Retina (tissue), 1 donor: ENCODE data around the gene KIRREL3.

Experiments used
- DNase-seq: peaks from one replicate; pipeline ENCODE4 v3.0.0-alpha.2; 2016

KIRREL3 gene

DNA sequence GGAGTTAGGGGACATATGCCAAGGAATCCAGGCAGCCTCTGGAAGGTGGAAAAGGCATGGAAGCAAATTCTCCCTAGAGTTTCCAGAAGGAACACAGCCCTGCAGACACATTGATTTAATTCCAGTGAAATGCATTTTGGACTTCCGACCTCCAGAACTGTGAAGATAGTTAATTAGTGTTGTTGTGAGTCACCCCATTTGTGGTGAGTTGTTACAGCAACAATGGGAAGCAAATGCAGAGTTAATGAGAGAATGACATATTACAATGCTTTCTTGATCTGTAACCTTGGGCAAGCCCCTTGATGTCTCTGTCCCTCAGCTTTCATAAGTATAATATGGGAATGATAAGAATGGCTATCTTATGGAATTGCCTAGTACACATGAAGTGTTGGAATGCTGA, 178.7 kb downstream of the KIRREL3 start:
- no peak for DNase-seq

GRCh38 chr11:126819194-126819593, 181.4 kb downstream of the KIRREL3 start:
- no peak for DNase-seq

DNA sequence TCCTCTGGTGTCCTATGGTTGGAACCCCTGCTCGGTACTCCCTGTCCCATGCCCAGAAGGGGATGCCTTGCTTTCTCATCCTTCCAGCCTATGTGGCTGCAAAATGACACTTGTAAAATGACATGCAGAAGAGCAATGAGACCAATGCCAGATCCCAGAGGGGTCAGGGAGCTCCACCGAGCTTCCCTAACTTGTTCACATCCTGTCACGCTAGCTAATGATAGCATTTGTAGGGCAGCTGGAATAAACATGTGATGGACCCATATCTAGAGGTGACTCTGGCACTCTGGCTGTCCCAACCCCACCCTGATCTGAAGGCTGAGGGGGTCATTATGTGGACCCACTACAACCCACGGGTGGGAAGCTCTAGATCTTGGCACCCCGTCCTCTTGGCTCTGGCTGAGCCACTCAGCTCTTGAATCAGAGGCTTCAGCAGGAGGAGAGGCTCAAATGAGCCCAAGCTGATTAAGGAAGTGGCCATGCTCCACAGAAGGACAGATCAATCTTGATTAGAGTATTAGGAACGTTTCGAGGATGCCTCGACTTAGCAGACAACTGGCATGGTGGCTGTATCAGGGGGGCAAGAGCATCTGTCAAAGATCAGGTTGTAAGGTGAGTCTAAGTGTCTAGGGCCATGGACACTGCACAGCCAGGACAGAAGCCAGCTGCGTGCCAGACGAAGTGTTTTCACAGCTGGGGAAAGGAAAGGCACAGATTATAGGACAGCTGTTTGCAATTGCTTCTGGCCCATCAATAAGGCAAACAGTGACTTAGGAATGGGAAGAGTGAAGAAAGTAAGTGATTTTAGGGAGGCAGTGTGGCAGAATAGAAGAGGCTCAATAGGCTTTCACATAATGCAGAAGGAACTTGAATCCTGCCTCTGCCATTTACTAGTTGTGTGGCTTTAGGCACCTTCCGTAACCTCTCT, 182.8 kb downstream of the KIRREL3 start:
- no peak for DNase-seq

- no peak for DNase-seq
Observed at GRCh38 chr11:126817096-126817495, 183.5 kb downstream of the KIRREL3 start.

GRCh38 chr11:126816645-126817044, 183.9 kb downstream of the KIRREL3 start:
- DNase-seq = no peak

- DNase-seq = no peak
Observed at GRCh38 chr11:126815111-126815510, 185.5 kb downstream of the KIRREL3 start.

- no peak for DNase-seq
Observed at GRCh38 chr11:126810776-126811175, 189.8 kb downstream of the KIRREL3 start.

- no peak for DNase-seq
Observed at GRCh38 chr11:126809514-126810289, 190.9 kb downstream of the KIRREL3 start.

DNA sequence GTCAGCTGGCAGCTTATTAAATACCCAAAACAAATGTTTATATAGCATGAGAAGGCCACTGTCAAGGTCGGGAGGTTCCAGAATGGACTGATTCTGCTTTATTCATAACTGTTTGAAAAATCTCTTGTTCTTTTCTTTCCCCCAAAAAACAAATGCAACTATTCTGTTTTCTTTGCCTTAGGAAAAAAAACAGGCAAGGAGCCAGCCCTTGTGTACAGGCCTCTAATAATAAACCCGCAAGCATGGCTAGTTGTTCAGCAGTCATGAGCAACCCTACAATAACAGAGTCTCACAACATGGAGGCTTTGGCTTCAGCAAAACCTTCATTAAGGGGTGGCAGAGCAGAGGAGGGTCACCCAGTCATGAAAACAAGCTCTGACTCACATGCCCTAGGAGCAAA, 191.7 kb downstream of the KIRREL3 start:
- no peak for DNase-seq

- no peak for DNase-seq
Observed at GRCh38 chr11:126808296-126808695, 192.3 kb downstream of the KIRREL3 start.

GRCh38 chr11:126805870-126806269, 194.7 kb downstream of the KIRREL3 start:
- no peak for DNase-seq

- DNase-seq = no peak
Observed at GRCh38 chr11:126804363-126804762, 196.2 kb downstream of the KIRREL3 start.

DNA sequence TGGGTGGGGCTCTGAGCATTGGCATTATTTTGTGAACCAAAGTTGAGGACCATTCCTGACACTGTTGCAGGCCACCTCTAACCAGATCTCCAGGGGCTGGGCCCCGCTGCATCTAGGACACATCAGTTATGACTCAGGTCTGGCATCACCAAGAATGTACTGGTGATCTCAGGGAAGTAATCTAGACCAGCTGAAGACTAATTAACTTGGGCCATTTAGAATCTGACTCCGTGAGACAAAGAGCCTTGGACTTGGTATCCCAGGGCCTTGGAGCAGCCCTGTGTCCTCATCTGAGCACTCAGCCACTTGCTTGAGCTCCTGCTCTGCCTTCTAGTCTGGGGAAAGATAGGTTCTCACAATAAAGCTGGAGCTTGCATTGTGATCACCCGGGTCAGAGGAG, 200.6 kb downstream of the KIRREL3 start:
- no peak for DNase-seq

DNA sequence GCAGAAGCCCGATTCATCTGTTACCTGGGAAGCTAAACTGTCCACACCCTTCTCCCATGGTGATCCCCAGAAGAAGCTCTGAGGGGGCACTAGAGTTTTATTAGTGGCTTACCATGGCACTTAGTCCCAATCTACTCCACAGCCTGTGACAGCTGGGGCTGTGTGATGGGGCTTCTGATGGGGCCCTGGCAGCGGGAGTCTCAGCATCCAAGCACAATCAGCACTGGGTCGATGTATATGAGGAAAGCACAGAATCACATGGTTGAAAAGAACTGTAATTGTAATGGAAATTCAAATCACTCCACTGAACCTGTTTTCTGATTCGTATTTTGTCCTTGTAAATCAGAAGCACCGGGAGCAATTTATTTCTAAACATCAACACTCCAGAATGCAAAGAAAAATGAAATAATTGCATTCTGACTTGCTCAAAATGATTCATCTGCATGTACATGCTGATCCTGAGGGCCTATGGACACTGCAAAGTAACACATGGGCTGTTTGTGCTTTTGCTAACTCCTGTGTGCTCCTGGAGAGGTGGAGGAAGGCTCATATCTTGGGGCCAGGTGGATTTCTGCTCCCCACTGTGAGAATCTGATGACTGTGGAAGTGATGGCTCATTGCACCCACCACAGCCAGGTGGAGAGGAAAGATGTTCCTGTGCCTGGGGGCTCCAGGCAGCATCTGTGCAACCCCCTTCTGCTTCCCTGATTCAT, 203.0 kb downstream of the KIRREL3 start:
- DNase-seq = no peak

GRCh38 chr11:126793596-126793995, 207.0 kb downstream of the KIRREL3 start:
- no peak for DNase-seq

- no peak for DNase-seq
Observed at GRCh38 chr11:126791991-126792390, 208.6 kb downstream of the KIRREL3 start.

DNA sequence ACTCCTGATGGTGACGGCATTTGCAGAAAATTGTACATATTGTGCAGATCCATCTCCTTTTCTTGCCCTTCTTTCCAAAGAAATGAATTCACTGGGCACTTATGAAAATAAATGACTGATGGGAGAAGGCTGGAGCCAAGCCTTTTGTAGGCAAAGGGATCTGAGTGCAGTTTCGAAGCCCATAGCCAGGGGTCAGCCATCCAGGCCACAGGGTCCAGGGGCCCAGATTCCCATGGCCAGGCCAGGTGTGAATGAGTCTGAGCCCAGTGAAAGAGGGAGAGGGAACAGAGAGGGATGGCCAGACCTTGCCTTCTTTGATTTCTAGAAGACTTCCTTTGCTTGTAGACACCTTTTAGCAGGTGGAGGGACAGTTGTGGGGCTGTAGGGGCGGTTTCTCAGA, 209.1 kb downstream of the KIRREL3 start:
- DNase-seq = no peak

GRCh38 chr11:126790550-126791081, 210.0 kb downstream of the KIRREL3 start:
- DNase-seq = no peak

- no peak for DNase-seq
Observed at GRCh38 chr11:126782810-126783209, 217.8 kb downstream of the KIRREL3 start.

- DNase-seq = no peak
Observed at GRCh38 chr11:126781942-126782341, 218.6 kb downstream of the KIRREL3 start.

- DNase-seq = no peak
Observed at GRCh38 chr11:126776119-126776518, 224.5 kb downstream of the KIRREL3 start.

DNA sequence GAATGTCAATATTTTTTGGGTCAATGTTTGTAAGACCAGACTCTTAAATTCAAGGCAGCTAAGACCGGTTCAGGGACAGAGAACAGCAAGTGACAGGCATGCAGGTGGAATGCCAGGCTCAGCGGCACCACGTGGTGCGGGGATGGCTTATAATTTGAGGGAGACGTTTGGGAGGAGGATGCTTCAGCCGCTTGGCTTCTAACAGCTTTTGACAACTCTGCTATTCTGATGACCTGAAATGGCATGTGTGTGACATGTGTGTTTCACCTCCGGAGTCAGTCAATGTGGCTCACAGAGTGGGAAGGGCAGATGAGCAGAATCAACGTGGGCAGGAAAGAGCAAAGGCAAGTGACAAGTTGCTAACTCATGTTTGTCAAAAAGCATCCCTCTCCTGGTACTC, 228.3 kb downstream of the KIRREL3 start:
- DNase-seq = peak; percentile 53

DNA sequence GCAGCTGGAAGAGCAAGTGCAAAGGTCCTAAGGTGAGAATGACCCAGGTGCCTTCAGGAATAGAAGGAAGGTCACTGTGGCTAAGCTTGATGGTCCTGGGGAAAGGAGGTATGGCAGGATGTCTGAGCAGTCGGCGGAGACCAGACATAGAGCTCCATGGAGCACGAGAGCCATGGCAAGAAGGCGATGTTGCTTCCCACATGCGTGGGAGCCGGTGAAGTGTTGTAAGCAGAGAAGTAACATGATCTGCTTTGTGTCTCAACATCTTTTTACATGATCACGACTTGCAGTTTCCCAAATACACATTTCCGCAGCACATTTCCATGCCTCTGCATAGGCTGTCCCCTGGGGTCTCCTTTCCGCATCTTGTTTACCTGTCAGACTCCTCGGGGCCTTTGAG, 231.9 kb downstream of the KIRREL3 start:
- DNase-seq = no peak
